GM12892 (cell line): ENCODE data around the gene STK39.

Source experiments
- POLR2A ChIP-seq: IDR thresholded peaks from 2 replicates; pipeline ENCODE4 v1.6.1; 2011; ENCODE audit warnings: low read depth, low read length, control low read depth
- POLR2AphosphoS5 ChIP-seq: IDR thresholded peaks from 2 replicates; pipeline ENCODE4 v1.6.1; 2011; ENCODE audit warnings: low read depth, low read length, control low read depth
- TAF1 ChIP-seq: IDR thresholded peaks from 2 replicates; pipeline ENCODE4 v1.6.1; 2011; ENCODE audit warnings: low read depth, mild to moderate bottlenecking, control low read depth, low read length, borderline replicate concordance

DNA sequence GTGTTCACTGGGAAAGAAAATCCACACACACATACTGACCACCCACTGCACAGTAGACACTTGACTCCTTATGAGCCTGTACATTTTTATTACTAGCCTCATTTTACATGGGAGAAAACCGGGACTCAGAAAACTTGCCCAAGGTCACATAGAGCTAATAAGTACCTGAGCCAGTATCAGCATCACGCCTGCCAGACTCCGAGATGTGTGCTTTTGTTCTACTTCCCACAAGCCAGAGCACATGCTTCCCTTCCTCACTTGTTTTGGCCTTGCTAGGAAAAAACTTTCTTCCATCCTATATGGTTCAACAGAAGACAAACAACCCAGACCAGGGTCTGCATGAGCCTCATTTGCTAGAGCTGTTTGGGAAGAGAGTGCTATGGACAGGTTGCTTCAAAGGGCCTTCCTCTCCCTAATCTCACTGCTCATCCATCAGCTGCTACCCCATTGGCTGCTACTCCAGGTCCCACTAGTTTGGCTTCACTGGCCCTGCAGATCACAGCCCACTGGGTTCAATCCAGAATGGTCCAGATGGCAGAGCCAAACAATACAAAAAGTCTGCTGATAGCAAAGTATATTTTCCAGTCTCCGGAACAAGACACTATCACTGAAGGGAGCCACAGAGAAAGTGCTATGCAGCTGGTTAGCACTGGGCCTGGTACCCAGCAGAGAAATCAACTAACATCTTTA, 63.9 kb downstream of the STK39 start:
- TF ChIP-seq POLR2A: no peak
- TF ChIP-seq POLR2AphosphoS5: no peak
- TF ChIP-seq TAF1: no peak
